Skeletal muscle satellite cell (primary cell): Measurements from ENCODE around the gene COQ10B. TPM values are rescaled to one million over a fixed set of nuclear protein-coding genes. Genes with fewer than 3 reads are reported as not detected.
A peak's percentile ranks its signal among the peaks of the same experiment; 100 is the strongest.

ENCODE experiments used
- H3K27me3 ChIP-seq: 2 replicates; pipeline ENCODE4 v1.7.0; 2013; ENCODE audit warnings: low read length; ENCODE audit not compliant: control insufficient read depth, insufficient read depth
- H3K36me3 ChIP-seq: 2 replicates; pipeline ENCODE4 v1.7.0; 2013; ENCODE audit warnings: mild to moderate bottlenecking, control low read depth, low read length; ENCODE audit not compliant: insufficient read depth
- H3K4me1 ChIP-seq: 2 replicates; pipeline ENCODE4 v1.7.0; 2013; ENCODE audit warnings: low read length; ENCODE audit not compliant: control insufficient read depth, insufficient read depth
- H3K4me2 ChIP-seq: 2 replicates; pipeline ENCODE4 v1.7.0; 2013; ENCODE audit warnings: mild to moderate bottlenecking, low read length
- H3K4me3 ChIP-seq: 2 replicates; pipeline ENCODE4 v1.7.0; 2013; ENCODE audit warnings: low read length
- H3K9ac ChIP-seq: 2 replicates; pipeline ENCODE4 v1.7.0; 2013; ENCODE audit warnings: mild to moderate bottlenecking, low read depth, low read length, moderate library complexity
- H3K9me3 ChIP-seq: replicated peaks from 2 replicates; pipeline ENCODE4 v1.7.0; 2013; ENCODE audit warnings: mild to moderate bottlenecking, control low read depth, low read length
- small RNA-seq: library from RNA; depleted of rRNA; stranded (forward); fragments of <200 nt; gene quantifications from one replicate; pipeline ENCODE3, GENCODE V24; 2012

Gene COQ10B

GRCh38 chr2:197504512-197504911 lies 51.2 kb downstream of the COQ10B start:
- Histone ChIP-seq H3K9ac (no peak overlapping the region), H3K4me1 (peaks cover 9% of the 10 kb centered on the region), H3K36me3 (peaks cover 32% of the 10 kb centered on the region), H3K4me2 (no peak overlapping the region), H3K4me3 (no peak overlapping the region), H3K9me3 (no peaks in the 10 kb centered on the region), H3K27me3 (no peaks in the 10 kb centered on the region)

- H3K36me3 ChIP-seq = peaks cover 31% of the 10 kb centered on the region
- H3K4me3 ChIP-seq = no peak overlapping the region
- no peaks in the 10 kb centered on the region for H3K27me3 ChIP-seq
- H3K9ac ChIP-seq = no peak overlapping the region
- H3K4me2 ChIP-seq = no peak overlapping the region
- no peaks in the 10 kb centered on the region for H3K9me3 ChIP-seq
- peaks cover 8% of the 10 kb centered on the region for H3K4me1 ChIP-seq
These were observed 53.3 kb downstream of the COQ10B start for GRCh38 chr2:197506658-197507057.

DNA sequence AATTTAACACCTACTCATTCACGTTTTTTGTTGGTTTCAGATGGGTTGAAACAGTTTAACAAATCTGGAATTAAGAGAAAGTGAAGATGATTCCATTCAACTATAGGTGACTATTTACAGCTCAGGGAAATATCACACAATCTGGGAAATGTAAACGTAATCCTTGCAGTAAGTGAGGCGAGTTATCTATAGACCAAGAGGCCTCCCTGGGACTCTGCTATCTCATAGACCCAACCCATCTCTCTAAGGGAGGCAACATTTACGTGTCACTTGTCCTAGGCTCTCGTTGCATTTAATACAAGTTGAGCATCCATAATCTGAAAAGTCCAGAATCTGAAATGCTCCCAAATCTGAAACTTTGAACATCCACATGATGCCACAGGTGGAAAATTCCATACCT lies 60.6 kb downstream of the COQ10B start:
- H3K4me1 ChIP-seq = peaks cover 14% of the 10 kb centered on the region

DNA sequence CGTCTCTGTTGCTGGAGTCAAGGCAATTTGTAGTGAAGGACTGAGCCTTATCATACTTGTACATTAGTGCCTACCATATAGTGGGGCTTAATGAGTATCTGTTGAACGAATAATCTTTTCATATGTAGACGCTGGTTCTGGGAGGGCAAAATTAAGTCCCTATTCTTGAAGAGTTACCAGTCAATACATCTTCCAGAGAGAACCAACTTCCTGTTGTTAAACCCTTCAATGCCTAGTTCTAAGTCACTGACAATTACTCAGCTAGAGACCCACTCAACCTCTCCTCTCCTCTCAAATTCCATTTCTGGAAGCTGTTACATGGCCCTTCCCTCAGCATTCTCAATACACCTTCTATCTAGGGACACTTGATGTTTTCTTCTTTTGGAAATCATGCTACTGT lies 61.4 kb downstream of the COQ10B start:
- Histone ChIP-seq H3K9me3 (no peaks in the 10 kb centered on the region), H3K4me3 (peak overlapping the region; percentile 89), H3K9ac (peak overlapping the region; percentile 97), H3K27me3 (no peaks in the 10 kb centered on the region), H3K4me1 (peaks cover 14% of the 10 kb centered on the region), H3K36me3 (no peaks in the 10 kb centered on the region), H3K4me2 (peak overlapping the region; percentile 85)

More for the DNA sequence above, 60.6 kb downstream of the COQ10B start:
- Histone ChIP-seq H3K36me3 (no peaks in the 10 kb centered on the region), H3K9me3 (no peaks in the 10 kb centered on the region), H3K4me2 (no peak overlapping the region), H3K27me3 (no peaks in the 10 kb centered on the region), H3K4me3 (no peak overlapping the region), H3K9ac (no peak overlapping the region)

GRCh38 chr2:197515315-197515738 lies 62.0 kb downstream of the COQ10B start:
- Histone ChIP-seq H3K36me3 (no peaks in the 10 kb centered on the region), H3K9ac (peak overlapping the region; percentile 97), H3K4me1 (peaks cover 14% of the 10 kb centered on the region), H3K4me3 (peak overlapping the region; percentile 89), H3K27me3 (no peaks in the 10 kb centered on the region), H3K9me3 (no peaks in the 10 kb centered on the region), H3K4me2 (peak overlapping the region; percentile 85)

DNA sequence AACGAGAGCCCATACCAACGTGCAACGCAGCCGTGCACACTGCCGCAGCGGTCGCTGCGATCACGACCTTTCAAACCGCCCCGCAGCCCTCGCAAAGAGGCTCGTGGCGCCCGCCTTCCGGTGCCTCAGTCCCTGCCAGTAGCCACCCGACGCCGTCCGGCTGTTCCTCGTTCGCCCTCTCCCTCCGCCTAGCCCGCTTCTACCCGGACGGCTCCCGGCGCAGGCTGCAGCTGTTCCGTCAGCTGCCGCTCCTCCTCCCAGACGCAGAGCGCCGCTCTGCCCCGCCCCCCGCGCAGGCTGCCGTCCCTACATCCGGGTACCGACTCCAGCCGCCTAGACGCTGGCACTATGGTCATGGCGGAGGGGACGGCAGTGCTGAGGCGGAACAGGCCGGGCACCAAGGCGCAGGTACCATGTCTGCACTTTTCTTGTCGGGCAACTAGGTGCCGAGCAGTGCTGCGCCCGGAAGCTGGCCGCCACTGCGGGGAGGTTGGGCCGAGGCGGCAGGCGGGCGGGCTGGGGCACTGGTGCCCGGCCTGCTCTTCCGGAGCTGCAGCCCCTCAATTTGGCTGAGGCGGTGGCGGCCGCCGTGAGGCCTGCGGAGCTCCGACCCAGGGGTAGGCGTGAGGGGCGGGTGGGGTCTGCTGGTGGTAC lies 62.5 kb downstream of the COQ10B start, which contains the start of gene MOB4:
MOB4 (plus strand) TSS at position 328 of the 654 bp plus-strand sequence; CDS start at position 349, 21 bp downstream.
- Histone ChIP-seq H3K4me3 (peak within 1 kb of the TSS; percentile 89), H3K4me2 (peak within 1 kb of the TSS; percentile 85), H3K9ac (peak within 1 kb of the TSS; percentile 97)

DNA sequence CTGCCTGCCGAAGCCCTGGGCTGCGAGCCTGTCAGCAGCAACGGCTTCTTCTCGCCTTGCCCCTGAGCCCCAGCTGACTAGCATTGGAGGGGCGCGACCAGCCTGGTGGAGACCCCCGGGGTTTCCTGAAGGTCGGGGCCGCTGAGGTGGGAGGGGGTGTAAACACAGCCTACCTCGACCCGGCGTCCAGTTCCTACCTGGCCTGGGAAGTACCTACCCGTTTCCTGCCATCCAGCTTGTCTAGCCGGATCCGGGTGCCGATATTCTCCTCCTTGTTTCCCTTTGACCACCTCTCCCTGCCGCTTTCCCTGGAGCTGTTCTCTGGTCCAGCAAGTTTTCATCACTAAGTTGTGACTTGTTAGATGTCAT lies 63.0 kb downstream of the COQ10B start:
- peak overlapping the region; percentile 85 for H3K4me2 ChIP-seq
- H3K36me3 ChIP-seq = no peaks in the 10 kb centered on the region
- H3K9ac ChIP-seq = peak overlapping the region; percentile 97
- H3K27me3 ChIP-seq = no peaks in the 10 kb centered on the region
- H3K9me3 ChIP-seq = no peaks in the 10 kb centered on the region
- H3K4me3 ChIP-seq = peak overlapping the region; percentile 89
- peaks cover 14% of the 10 kb centered on the region for H3K4me1 ChIP-seq

More for the DNA sequence above, 62.5 kb downstream of the COQ10B start, which contains the start of gene MOB4:
- no peaks in the 10 kb centered on the region for H3K9me3 ChIP-seq
- no peaks in the 10 kb centered on the region for H3K27me3 ChIP-seq
- peaks cover 14% of the 10 kb centered on the region for H3K4me1 ChIP-seq
- no peaks in the 10 kb centered on the region for H3K36me3 ChIP-seq

DNA sequence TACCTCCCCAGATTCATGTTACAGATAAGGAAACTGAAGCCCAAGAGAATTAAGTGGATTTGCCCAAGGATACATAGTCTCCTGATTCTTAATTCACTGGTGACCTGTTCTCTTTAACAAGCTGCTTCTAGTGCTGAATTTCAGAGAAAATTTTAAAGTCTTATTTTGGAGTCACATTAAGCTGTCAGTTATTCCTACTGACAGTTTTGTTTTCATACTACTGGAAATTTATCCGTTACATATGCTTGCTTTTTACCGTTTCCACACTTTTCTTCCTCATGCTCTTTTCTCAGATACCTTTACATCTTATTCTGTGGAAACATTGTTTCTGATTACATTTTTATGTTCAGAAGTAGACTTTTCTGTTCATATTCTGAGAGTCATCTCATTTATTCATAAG lies 63.8 kb downstream of the COQ10B start:
- peaks cover 14% of the 10 kb centered on the region for H3K4me1 ChIP-seq
- peak overlapping the region; percentile 89 for H3K4me3 ChIP-seq
- no peaks in the 10 kb centered on the region for H3K36me3 ChIP-seq
- H3K9ac ChIP-seq = peak overlapping the region; percentile 97
- H3K27me3 ChIP-seq = no peaks in the 10 kb centered on the region
- H3K9me3 ChIP-seq = no peaks in the 10 kb centered on the region
- peak overlapping the region; percentile 85 for H3K4me2 ChIP-seq

Small RNA genes lying within 50 kb of the gene (small RNA-seq; reads per million reads assigned to genes)
- not detected for gene RF00394
- gene RNU6-1029P = not detected
